Psoas muscle (tissue), 8 donors: ENCODE measurements around the gene PACRG. TPM values are rescaled to one million over a fixed set of nuclear protein-coding genes. Genes with fewer than 3 reads are reported as not detected.

Source experiments
- ATAC-seq, 4 donors: fragments of 200-7000 bp; cut with Tn5 transposase; one replicate each; pipeline ENCODE4 v1.9.1; 2020; ENCODE audit warnings: moderate library complexity in 3 of 4, mild to moderate bottlenecking in 2 of 4
- DNase-seq, 2 donors: peaks; one replicate each; pipeline ENCODE4 v3.0.0-alpha.2; 2020
- H3K27ac ChIP-seq: fragments of 200-600 bp; one replicate; pipeline ENCODE4 v1.8.0; 2022
- H3K27me3 ChIP-seq, 3 donors: fragments of 200-600 bp in 1 of 3; one replicate each; pipeline versions ENCODE4 v1.6.1 to v1.8.0; 2013 to 2022; ENCODE audit warnings: low read length in 2 of 3, mild to moderate bottlenecking in 2 of 3, moderate library complexity in 1 of 3; ENCODE audit not compliant: insufficient read depth in 3 of 3
- H3K36me3 ChIP-seq, 2 donors: fragments of 200-600 bp in 1 of 2; one replicate each; pipeline versions ENCODE4 v1.6.1 to v1.8.0; 2013 to 2022; ENCODE audit warnings: low read depth in 1 of 2, mild to moderate bottlenecking in 1 of 2, moderate library complexity in 1 of 2; ENCODE audit not compliant: insufficient read depth in 1 of 2
- H3K4me1 ChIP-seq: fragments of 200-600 bp; one replicate; pipeline ENCODE4 v1.8.0; 2022
- H3K4me3 ChIP-seq: fragments of 200-600 bp; one replicate; pipeline ENCODE4 v1.8.0; 2022; ENCODE audit warnings: mild to moderate bottlenecking
- H3K9me3 ChIP-seq: fragments of 200-600 bp; one replicate; pipeline ENCODE4 v1.8.0; 2022
- whole genome bisulfite sequencing, 3 donors: extraction: QIAGEN DNeasy Blood & Tissue Kit; methylation state at CpG; one replicate each; pipeline versions ENCODE4 v1.1.6 to v1.1.7; 2013; 5-methylcytosine and 5-hydroxymethylcytosine counted together
- intact Hi-C, 2 donors: fragments of 100-400 bp; cut with DNase I; formaldehyde crosslinking; loops; one replicate each; pipeline versions ENCODE4 v1.11.0 to v1.14.2; 2022
- polyA plus RNA-seq, 3 donors: library from polyadenylated mRNA; stranded (reverse); fragments of 200-250 nt; gene quantifications; one replicate each; pipeline ENCODE4 v1.2.3, GENCODE V29; 2013
- total RNA-seq, 4 donors: library from RNA; stranded (reverse); fragmentation: NEBNext Ultra II Directional in 2 of 4; extraction: Animal tissue kit (Norgen Biotek cat#: 25700) in 2 of 4; gene quantifications; one replicate each; pipeline versions ENCODE4 v1.2.1 to v1.2.4, GENCODE V29; 2021 to 2023
- TF ChIP-seq, protein P1 (sequence below): fragments of 200-600 bp; IDR thresholded peaks from one replicate; pipeline ENCODE4 v1.8.0; 2022; ENCODE audit warnings: antibody characterized with exemption
- donor health status: healthy with polysubstance abuse.
- donor health status: DM: no; HTN: no; CAD: no; lungs with moderate emphysema.
- donor health status: Bipolar disorder and iron deficiency.
- donor health status: healthy.
- donor health status: DM: yes; HTN: yes; CAD: no.
- donor health status: DM: no; HTN: no; CAD: no.
- donor health status: DM: no; HTN: no; CAD: no.
- donor health status: DM: yes; HTN: yes; CAD: no.

The PACRG gene
- total and polyA plus RNA-seq, 7 donors: 0.17 to 3.1 (median 1.8) TPM

DNA sequence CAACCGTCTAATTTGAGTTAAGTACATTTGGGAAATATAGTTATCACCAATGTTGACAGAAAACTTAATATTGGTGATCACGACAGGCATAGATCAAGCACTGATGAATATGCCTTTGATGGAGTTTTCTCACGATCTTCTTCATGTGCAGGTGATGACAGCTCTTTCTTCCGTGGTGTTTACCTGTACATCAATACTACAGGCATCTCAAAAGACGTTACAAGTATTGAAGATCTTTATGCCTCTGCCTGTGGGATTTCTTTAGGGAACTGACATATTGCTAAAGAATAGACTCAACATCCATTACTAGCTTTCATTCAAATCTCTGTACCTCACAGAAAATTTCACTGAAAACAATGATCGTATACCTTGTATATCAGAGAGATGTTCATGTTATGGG, 178.7 kb downstream of the PACRG start:
- no peaks in the 10 kb centered on the region for H3K9me3 ChIP-seq
- no peaks in the 10 kb centered on the region for H3K36me3 ChIP-seq
- peaks cover 0 to 2% (median 0%) of the 10 kb centered on the region in 3 donors for H3K27me3 ChIP-seq
- no peak overlapping the region for H3K4me3 ChIP-seq
- WGBS, 3 donors: 84 to 86% (median 85%) methylated on average over 6 of the region's 6 CpGs
- ATAC-seq: no peak
- TF ChIP-seq, protein P1, sequence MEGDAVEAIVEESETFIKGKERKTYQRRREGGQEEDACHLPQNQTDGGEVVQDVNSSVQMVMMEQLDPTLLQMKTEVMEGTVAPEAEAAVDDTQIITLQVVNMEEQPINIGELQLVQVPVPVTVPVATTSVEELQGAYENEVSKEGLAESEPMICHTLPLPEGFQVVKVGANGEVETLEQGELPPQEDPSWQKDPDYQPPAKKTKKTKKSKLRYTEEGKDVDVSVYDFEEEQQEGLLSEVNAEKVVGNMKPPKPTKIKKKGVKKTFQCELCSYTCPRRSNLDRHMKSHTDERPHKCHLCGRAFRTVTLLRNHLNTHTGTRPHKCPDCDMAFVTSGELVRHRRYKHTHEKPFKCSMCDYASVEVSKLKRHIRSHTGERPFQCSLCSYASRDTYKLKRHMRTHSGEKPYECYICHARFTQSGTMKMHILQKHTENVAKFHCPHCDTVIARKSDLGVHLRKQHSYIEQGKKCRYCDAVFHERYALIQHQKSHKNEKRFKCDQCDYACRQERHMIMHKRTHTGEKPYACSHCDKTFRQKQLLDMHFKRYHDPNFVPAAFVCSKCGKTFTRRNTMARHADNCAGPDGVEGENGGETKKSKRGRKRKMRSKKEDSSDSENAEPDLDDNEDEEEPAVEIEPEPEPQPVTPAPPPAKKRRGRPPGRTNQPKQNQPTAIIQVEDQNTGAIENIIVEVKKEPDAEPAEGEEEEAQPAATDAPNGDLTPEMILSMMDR: no peak
- no peaks in the 10 kb centered on the region for H3K4me1 ChIP-seq
- intact Hi-C loops: no loop called here
- no peak overlapping the region for H3K27ac ChIP-seq
- no peak for DNase-seq

DNA sequence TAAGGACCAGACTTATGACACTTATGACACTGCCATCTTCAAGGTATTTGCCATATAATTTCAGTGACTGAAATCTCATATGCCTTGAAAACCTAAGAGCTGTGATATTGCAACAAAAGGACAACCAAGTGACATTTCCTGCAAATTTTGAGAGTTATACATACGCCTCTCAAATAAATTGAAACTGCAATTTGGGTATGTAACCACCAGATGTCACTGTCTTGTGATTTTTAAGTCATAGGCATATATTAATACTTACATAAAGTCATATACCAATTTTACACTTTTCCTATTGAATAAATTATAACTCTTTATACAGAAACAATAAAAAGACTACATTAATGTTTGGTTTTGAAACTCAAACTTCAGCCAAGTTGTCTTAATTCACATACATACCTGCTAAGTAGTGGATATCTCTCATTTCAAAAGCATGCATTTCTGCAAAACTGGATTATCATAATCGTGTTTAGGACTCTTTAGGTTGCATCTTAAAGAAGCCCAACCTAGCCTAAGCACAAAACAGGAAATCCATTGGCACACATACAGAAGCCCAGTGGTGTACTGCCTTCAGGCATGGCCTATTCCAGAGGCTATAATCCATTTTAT, 180.2 kb downstream of the PACRG start:
- Histone ChIP-seq H3K27me3 (peaks cover 0 to 2% (median 0%) of the 10 kb centered on the region in 3 donors), H3K4me1 (no peaks in the 10 kb centered on the region), H3K9me3 (no peaks in the 10 kb centered on the region), H3K36me3 (no peaks in the 10 kb centered on the region), H3K4me3 (no peak overlapping the region), H3K27ac (no peak overlapping the region)
- WGBS, 3 donors: 81 to 82% (median 81%) methylated on average over 2 of the region's 2 CpGs
- DNase-seq: no peak
- ATAC-seq: no peak
- TF ChIP-seq, protein P1: peak; percentile 41
- intact Hi-C loops: no loop called here

DNA sequence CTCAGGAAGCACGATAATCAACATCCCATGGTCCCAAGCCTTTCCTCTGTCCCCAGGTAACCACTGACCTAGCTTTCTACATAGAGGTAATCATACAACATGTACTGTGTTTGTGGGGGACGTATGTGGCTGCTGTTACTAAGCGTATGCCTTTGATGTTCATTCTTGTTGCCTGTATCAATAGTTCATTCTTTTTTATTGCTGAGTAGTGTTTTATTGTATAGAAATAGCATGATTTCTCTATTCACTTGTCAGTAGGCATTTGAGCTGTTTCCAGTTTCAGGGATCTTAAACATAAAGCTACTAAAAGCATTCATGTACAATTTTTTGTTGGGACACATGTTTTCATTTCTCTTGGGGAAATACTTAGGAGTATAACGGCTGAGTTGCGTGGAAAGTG, 185.4 kb downstream of the PACRG start:
- ATAC-seq: no peak
- H3K27ac ChIP-seq: no peak overlapping the region
- H3K4me3 ChIP-seq: no peak overlapping the region
- H3K9me3 ChIP-seq: no peaks in the 10 kb centered on the region
- no peak for DNase-seq
- intact Hi-C loops: no loop called here
- 88 to 93% (median 91%) methylated on average over 5 of the region's 5 CpGs for WGBS, 3 donors
- TF ChIP-seq, protein P1: no peak
- H3K27me3 ChIP-seq: no peaks in the 10 kb centered on the region
- no peaks in the 10 kb centered on the region for H3K36me3 ChIP-seq
- no peaks in the 10 kb centered on the region for H3K4me1 ChIP-seq

DNA sequence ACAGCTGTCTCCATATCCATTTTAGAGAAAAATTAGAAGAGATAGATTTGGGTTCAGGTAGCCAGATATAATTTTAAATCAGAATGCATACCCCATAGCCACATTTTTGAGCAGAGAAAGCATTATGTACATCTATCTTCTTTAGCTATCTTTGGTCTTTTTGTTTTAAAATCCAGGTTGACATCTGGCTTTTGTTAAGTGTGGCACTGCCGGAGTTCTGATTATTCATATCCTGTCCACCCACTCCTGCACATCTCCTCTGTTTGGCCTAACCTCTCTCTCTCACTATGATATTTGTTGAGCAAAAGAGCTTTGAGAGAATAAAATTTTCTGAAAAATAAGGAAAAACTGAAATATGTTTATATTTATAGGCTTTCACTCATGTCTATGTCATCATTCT, 189.7 kb downstream of the PACRG start:
- WGBS, 3 donors: 45 to 65% (median 56%) methylated on average over 1 of the region's 1 CpG
- no peaks in the 10 kb centered on the region for H3K9me3 ChIP-seq
- intact Hi-C loops: no loop called here
- TF ChIP-seq, protein P1: no peak
- no peak overlapping the region for H3K27ac ChIP-seq
- ATAC-seq (no peak), DNase-seq (no peak)
- H3K27me3 ChIP-seq: no peaks in the 10 kb centered on the region
- no peak overlapping the region for H3K4me3 ChIP-seq
- H3K4me1 ChIP-seq: no peaks in the 10 kb centered on the region
- no peaks in the 10 kb centered on the region for H3K36me3 ChIP-seq

DNA sequence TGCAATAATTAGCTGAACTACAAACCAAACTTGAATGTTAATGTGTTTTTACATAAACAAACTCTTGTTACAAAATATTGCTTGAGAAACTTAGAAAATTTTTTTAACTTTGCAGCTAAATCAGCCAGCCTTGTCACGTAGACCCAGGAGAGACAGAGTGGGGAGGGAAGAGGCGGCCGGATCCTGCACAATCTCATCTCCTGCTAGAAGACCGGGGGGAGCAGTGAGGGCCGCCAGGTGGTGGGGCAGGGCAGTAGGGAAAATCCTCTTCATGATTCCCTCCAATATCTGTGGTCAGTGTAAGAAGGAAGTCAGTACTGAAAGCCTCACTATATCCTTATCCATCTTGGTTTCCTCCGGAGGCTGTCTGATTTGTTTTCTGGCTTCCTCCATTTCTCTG, 193.3 kb downstream of the PACRG start:
- WGBS, 3 donors: 60 to 73% (median 72%) methylated on average over 6 of the region's 6 CpGs
- ATAC-seq (no peak), DNase-seq (no peak)
- TF ChIP-seq, protein P1: no peak
- Histone ChIP-seq H3K9me3 (no peaks in the 10 kb centered on the region), H3K4me1 (no peaks in the 10 kb centered on the region), H3K36me3 (no peaks in the 10 kb centered on the region), H3K4me3 (no peak overlapping the region), H3K27me3 (no peaks in the 10 kb centered on the region), H3K27ac (no peak overlapping the region)
- intact Hi-C loops: no loop called here
